ENCODE results near the gene ZNF778. TPM values are rescaled to one million over a fixed set of nuclear protein-coding genes. Genes with fewer than 3 reads are reported as not detected.

ZNF778 gene
- total RNA-seq, 2 donors from 2014 or later: 17.1 to 27.2 TPM

DNA sequence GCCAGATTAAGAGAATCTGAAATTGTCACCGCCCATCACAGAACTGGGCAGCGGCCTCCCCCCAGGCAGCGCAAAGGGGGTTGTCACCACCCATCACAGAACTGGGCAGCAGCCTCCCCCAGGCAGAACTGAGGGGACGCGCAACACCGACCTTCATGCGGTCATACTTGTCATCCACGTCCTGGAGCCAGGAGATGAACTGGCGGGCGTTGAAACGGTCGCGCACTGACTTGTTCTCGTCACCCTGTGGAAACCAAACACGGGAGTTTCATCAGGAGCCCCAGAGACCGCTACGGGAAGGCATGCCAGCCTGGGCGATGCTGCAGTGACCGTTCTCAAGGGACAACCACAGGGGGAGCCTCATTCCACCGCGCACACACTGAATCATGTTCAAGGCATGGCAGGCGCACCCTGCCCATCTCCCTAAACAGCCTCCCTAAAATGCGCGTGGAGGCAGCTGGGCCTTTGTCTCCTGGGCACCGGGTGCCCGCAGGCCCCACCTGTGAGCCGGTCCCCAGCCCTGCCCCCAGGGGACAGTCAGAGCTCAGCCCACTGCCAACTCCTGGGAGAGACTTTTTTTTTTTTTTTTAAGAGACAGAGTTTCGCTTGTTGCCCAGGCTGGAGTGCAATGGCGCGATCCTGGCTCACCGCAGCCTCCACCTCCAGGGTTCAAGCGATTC is 53.3 kb downstream of the ZNF778 start:
- Histone ChIP-seq H3K36me3 (peaks cover 55% of the 10 kb centered on the region), H3K4me1 (ENCODE audit: control insufficient read depth in 1 of 2, low read depth in 2 of 2) (no peaks in the 10 kb centered on the region), H3K4me3 (no peak overlapping the region), H3K9me3 (no peaks in the 10 kb centered on the region), H3K27ac (no peak overlapping the region), H3K27me3 (replicated peaks; ENCODE audit: insufficient read depth) (no peaks in the 10 kb centered on the region)
- ATAC-seq (ENCODE audit: insufficient number of reproducible peaks, low FRiP score, low read depth) (no peak), DNase-seq (ENCODE audit: low spot score) (no peak)
- TF ChIP-seq, protein P1, sequence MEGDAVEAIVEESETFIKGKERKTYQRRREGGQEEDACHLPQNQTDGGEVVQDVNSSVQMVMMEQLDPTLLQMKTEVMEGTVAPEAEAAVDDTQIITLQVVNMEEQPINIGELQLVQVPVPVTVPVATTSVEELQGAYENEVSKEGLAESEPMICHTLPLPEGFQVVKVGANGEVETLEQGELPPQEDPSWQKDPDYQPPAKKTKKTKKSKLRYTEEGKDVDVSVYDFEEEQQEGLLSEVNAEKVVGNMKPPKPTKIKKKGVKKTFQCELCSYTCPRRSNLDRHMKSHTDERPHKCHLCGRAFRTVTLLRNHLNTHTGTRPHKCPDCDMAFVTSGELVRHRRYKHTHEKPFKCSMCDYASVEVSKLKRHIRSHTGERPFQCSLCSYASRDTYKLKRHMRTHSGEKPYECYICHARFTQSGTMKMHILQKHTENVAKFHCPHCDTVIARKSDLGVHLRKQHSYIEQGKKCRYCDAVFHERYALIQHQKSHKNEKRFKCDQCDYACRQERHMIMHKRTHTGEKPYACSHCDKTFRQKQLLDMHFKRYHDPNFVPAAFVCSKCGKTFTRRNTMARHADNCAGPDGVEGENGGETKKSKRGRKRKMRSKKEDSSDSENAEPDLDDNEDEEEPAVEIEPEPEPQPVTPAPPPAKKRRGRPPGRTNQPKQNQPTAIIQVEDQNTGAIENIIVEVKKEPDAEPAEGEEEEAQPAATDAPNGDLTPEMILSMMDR (IDR thresholded peaks at IDR 0.05): no peak

DNA sequence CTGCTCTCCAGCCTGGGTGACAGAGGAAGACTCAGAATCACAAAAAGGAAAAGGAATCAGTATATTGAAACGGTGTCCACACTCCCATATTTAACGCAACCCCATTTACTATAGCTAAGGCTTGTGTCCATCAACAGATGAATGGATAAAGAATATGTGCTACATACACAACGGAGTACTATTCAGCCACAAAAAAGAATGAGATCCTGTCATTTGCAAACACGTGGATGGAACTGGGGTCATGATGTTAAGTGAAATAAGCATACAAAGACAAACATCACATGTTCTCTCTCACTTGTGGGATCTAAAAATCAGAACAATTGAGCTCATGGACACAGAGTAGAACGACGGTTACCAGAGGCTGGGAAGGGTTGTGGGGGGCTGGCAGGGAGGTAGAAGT is 55.1 kb downstream of the ZNF778 start:
- H3K4me3 ChIP-seq: no peak overlapping the region
- no peak overlapping the region for H3K27ac ChIP-seq
- H3K4me1 ChIP-seq (ENCODE audit: control insufficient read depth in 1 of 2, low read depth in 2 of 2): no peaks in the 10 kb centered on the region
- no peaks in the 10 kb centered on the region for H3K9me3 ChIP-seq
- no peak for DNase-seq (ENCODE audit: low spot score)
- peaks cover 46% of the 10 kb centered on the region for H3K36me3 ChIP-seq
- no peak for ATAC-seq (ENCODE audit: insufficient number of reproducible peaks, low FRiP score, low read depth)
- TF ChIP-seq, protein P1 (IDR thresholded peaks at IDR 0.05): no peak
- no peaks in the 10 kb centered on the region for H3K27me3 ChIP-seq (replicated peaks; ENCODE audit: insufficient read depth)

DNA sequence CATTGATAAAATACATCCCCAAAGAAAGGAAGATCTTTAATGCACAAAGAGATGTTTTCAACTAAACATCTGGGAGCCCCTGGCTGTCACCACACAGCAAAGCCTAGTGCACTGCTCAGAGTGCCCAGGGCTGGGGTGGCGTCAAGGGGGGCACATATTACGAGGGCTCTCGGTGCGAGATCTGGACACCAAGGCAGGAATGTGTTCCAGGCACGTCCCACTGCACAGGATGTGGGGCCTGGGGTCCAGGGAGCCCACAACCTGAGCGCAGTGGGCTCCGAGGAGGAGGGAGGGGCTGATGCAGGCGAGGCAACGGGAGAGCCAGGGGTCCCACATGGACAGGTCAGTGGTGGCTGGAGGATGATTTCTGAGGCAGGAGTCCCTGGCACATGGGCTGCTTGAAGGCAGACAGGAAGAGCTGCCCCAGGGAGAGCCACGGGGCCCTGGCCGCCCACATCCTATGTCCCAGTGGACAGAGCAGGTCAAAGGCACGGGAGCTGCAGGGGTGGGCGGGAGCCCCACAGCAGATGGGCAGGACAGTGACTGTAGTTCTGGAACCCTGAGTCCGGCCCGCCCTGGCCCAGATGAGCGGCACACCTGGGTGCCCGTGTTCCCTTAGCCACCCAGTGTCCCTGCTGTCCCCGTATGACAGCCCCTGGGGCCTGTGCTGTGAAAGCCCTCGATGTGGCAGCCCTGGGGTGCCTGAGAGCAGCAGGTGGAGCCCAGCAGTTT is 56.4 kb downstream of the ZNF778 start:
- Histone ChIP-seq H3K9me3 (no peaks in the 10 kb centered on the region), H3K4me1 (ENCODE audit: control insufficient read depth in 1 of 2, low read depth in 2 of 2) (no peaks in the 10 kb centered on the region), H3K4me3 (no peak overlapping the region), H3K36me3 (peaks cover 52% of the 10 kb centered on the region), H3K27ac (no peak overlapping the region), H3K27me3 (replicated peaks; ENCODE audit: insufficient read depth) (no peaks in the 10 kb centered on the region)
- TF ChIP-seq, protein P1 (IDR thresholded peaks at IDR 0.05): no peak
- no peak for ATAC-seq (ENCODE audit: insufficient number of reproducible peaks, low FRiP score, low read depth)
- no peak for DNase-seq (ENCODE audit: low spot score)

DNA sequence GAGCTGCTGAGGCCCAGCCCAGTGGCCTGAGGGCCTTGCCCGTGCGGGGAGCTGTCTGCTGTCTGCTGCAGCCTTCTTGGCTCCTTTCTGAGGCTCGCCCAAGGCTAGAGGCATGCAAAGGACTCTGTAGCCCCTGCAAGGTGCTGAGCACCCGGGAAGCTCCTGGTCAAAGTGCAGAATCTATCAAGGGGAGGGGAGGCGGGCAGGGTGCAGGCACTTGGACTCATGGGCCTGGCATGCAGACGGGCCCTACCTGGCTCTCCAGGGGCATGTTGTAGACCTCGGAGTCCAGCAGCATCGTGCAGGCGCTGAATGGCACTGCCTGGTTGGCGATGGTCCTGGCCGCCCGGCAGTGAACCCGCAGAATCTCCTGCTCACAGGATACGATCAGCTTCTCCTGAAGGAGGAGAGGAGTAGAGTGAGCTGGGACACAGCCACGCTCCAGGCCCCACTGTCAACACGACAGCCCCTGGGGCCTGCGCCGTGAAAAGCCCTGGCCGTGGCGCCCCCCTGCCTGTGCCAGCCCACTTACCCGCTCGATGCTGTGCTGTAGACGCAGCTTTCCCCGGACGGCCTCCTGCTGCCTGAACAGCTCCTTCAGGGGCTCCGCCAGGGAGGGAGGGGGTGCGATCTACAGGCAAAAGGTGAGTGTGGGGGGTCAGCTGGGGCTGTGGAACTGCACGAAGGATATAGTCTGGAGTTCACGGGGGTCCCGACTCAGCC is 57.2 kb downstream of the ZNF778 start:
- Histone ChIP-seq H3K4me3 (no peak overlapping the region), H3K36me3 (peaks cover 47% of the 10 kb centered on the region), H3K9me3 (no peaks in the 10 kb centered on the region), H3K4me1 (ENCODE audit: control insufficient read depth in 1 of 2, low read depth in 2 of 2) (no peaks in the 10 kb centered on the region), H3K27me3 (replicated peaks; ENCODE audit: insufficient read depth) (no peaks in the 10 kb centered on the region), H3K27ac (no peak overlapping the region)
- no peak for ATAC-seq (ENCODE audit: insufficient number of reproducible peaks, low FRiP score, low read depth)
- no peak for DNase-seq (ENCODE audit: low spot score)
- TF ChIP-seq, protein P1 (IDR thresholded peaks at IDR 0.05): no peak

DNA sequence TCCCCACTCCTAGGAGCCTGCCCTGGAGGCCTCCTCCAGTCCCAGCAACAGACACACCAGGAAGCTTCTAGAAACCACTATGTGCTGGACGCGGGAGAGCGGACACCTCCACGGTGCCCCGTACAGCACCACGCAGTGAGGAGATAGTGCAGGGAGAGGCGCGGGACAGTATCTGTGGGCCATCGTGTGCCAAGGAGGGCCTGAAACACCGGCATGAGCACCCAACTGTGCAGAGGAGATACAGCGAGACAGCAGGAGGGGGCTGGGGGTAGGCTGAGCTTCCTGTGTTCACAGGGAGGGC is 57.7 kb downstream of the ZNF778 start:
- TF ChIP-seq, protein P1 (IDR thresholded peaks at IDR 0.05): no peak
- no peak for ATAC-seq (ENCODE audit: insufficient number of reproducible peaks, low FRiP score, low read depth)
- Histone ChIP-seq H3K27me3 (replicated peaks; ENCODE audit: insufficient read depth) (no peaks in the 10 kb centered on the region), H3K9me3 (no peaks in the 10 kb centered on the region), H3K4me3 (no peak overlapping the region), H3K27ac (no peak overlapping the region), H3K36me3 (peaks cover 47% of the 10 kb centered on the region), H3K4me1 (ENCODE audit: control insufficient read depth in 1 of 2, low read depth in 2 of 2) (no peaks in the 10 kb centered on the region)
- no peak for DNase-seq (ENCODE audit: low spot score)
